SU-DHL-6 (cell line): ENCODE measurements around the gene MEX3A.

Source experiments
- H2AFZ ChIP-seq: fragments of 200-600 bp; sonication (generic); 2 replicates; pipeline ENCODE4 v1.6.1; 2014; ENCODE audit warnings: low read depth, mild to moderate bottlenecking, moderate library complexity, mixed read lengths, antibody characterized with exemption, low read length; ENCODE audit not compliant: severe bottlenecking
- H3F3A ChIP-seq: fragments of 200-600 bp; shearing (Covaris generic); 2 replicates; pipeline ENCODE4 v1.6.0; 2016; ENCODE audit warnings: antibody characterized with exemption, mild to moderate bottlenecking; ENCODE audit not compliant: insufficient read depth
- H3K27ac ChIP-seq: fragments of 200-600 bp; sonication (generic); 2 replicates; pipeline ENCODE4 v1.5.1; 2016; ENCODE audit warnings: low read depth, mild to moderate bottlenecking, low read length, moderate library complexity, mixed read lengths
- H3K27me3 ChIP-seq: fragments of 200-600 bp; sonication (generic), shearing (Covaris generic); 2 replicates; pipeline ENCODE4 v1.6.0; 2014; ENCODE audit warnings: mild to moderate bottlenecking, low read length
- H3K36me3 ChIP-seq: fragments of 200-600 bp; sonication (generic); 2 replicates; pipeline ENCODE4 v1.6.1; 2014; ENCODE audit warnings: mild to moderate bottlenecking, low read length, mixed read lengths
- H3K4me2 ChIP-seq: fragments of 300-600, 200-600 bp; shearing (Covaris generic), sonication (generic); 2 replicates; pipeline ENCODE4 v1.6.0; 2014; ENCODE audit warnings: low read length, low read depth, mild to moderate bottlenecking; ENCODE audit not compliant: poor library complexity, severe bottlenecking
- H3K4me3 ChIP-seq: fragments of 200-600 bp; sonication (generic); 2 replicates; pipeline ENCODE4 v1.5.1; 2014; ENCODE audit warnings: antibody characterized with exemption, low read length, mild to moderate bottlenecking, mixed read lengths; ENCODE audit not compliant: insufficient read depth, poor library complexity, severe bottlenecking
- H3K79me2 ChIP-seq: fragments of 200-600 bp; sonication (generic); 2 replicates; pipeline ENCODE4 v1.6.1; 2014; ENCODE audit warnings: mild to moderate bottlenecking, low read length, moderate library complexity; ENCODE audit not compliant: insufficient read depth
- H3K9ac ChIP-seq: fragments of 200-600 bp; sonication (generic); 2 replicates; pipeline ENCODE4 v1.7.0; 2014; ENCODE audit warnings: mild to moderate bottlenecking, low read length
- H3K9me2 ChIP-seq: fragments of 200-600 bp; sonication (generic); replicated peaks from 2 replicates; pipeline ENCODE4 v1.6.1; 2014; ENCODE audit warnings: low read length; ENCODE audit not compliant: insufficient read depth
- H3K9me3 ChIP-seq: fragments of 200-600 bp; sonication (generic); 2 replicates; pipeline ENCODE4 v1.6.1; 2014; ENCODE audit warnings: low read length, mixed read lengths; ENCODE audit not compliant: insufficient read depth
- H4K20me1 ChIP-seq: fragments of 200-600 bp; sonication (generic); 2 replicates; pipeline ENCODE4 v1.6.1; 2014; ENCODE audit warnings: low read depth, mild to moderate bottlenecking, antibody characterized with exemption, low read length, moderate library complexity, mixed read lengths
- EZH2phosphoT487 ChIP-seq: fragments of 200-600 bp; sonication (generic), shearing (Covaris generic); conservative IDR thresholded peaks from 2 replicates; pipeline ENCODE4 v1.6.1; 2018; ENCODE audit warnings: mild to moderate bottlenecking, antibody characterized with exemption, low read length, moderate library complexity, mixed read lengths
- TF ChIP-seq, protein P1 (sequence below): fragments of 200-600 bp; sonication (generic); IDR thresholded peaks from one replicate; pipeline ENCODE4 v1.5.1; 2017; ENCODE audit warnings: antibody characterized with exemption, mild to moderate bottlenecking, low read length, moderate library complexity; ENCODE audit not compliant: insufficient read depth, poor library complexity, severe bottlenecking

The MEX3A gene

DNA sequence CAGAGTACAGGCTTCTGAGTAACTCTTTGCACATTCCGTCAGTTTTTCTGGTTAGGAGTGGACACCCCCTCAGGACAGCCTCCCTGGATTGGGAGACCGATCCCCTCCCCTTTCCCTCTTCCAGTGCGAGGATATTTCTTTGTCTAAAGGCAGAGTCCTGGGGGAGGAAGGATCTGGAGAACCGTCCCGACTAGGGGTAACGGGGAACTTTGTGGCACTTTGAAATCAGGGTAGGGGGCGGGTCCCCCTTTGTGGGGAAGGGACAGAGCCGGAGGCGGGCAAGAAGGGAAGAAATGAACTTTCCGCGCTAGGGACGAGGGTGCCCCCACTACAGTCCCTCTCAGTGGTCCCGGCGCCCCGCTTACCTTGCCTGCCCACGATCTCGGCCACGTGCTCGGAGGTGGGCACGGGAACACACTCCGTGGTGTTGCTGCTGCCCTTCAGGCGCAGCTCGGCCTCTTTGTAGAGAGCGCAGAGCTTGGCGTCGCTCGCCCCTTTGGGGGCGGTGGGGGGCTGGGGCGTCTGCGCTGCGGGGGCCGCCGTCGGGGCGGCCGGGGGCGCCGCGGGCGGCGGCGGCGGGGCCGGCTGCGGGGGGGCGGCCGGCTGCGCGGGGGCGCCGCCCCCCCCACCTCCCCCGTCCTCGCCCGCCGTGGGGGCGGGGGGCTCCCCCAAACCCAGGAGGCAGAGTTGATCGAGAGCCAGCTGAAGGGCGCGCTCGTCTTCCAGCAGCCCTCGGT, 917 bp downstream of the MEX3A start:
- Histone ChIP-seq H2AFZ (no peak overlapping the region), H3F3A (no peaks in the 10 kb centered on the region)

DNA sequence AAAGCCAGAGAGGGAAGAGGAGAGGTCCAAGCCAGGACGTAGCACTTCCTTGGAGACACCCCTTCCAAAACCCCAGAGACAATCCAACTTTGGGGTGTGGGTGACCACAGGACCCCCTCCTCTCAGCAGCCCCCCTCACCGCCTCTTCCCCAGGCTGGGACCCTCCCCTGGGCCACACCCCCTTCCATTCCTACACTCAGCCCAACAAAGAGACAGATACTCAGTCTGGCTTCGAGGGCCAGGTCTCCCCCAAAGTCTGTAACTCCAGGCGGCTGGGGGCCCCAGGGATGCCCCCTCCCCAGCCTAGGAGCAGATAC, 1.4 kb downstream of the MEX3A start:
- Histone ChIP-seq H3K9ac (no peak overlapping the region), H3K4me3 (no peak overlapping the region), H3K9me2 (no peaks in the 10 kb centered on the region), H3K9me3 (no peaks in the 10 kb centered on the region), H3K36me3 (no peaks in the 10 kb centered on the region), H3K79me2 (no peaks in the 10 kb centered on the region), H3K4me2 (no peak overlapping the region), H3K27me3 (no peaks in the 10 kb centered on the region), H3F3A (no peaks in the 10 kb centered on the region), H2AFZ (no peak overlapping the region), H4K20me1 (no peaks in the 10 kb centered on the region), H3K27ac (no peak overlapping the region)
- TF ChIP-seq, protein P1, sequence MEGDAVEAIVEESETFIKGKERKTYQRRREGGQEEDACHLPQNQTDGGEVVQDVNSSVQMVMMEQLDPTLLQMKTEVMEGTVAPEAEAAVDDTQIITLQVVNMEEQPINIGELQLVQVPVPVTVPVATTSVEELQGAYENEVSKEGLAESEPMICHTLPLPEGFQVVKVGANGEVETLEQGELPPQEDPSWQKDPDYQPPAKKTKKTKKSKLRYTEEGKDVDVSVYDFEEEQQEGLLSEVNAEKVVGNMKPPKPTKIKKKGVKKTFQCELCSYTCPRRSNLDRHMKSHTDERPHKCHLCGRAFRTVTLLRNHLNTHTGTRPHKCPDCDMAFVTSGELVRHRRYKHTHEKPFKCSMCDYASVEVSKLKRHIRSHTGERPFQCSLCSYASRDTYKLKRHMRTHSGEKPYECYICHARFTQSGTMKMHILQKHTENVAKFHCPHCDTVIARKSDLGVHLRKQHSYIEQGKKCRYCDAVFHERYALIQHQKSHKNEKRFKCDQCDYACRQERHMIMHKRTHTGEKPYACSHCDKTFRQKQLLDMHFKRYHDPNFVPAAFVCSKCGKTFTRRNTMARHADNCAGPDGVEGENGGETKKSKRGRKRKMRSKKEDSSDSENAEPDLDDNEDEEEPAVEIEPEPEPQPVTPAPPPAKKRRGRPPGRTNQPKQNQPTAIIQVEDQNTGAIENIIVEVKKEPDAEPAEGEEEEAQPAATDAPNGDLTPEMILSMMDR, result no peak
- TF ChIP-seq EZH2phosphoT487, result no peak

More for the DNA sequence above, 917 bp downstream of the MEX3A start:
- no peaks in the 10 kb centered on the region for H3K9me3 ChIP-seq
- no peaks in the 10 kb centered on the region for H3K36me3 ChIP-seq
- no peaks in the 10 kb centered on the region for H3K79me2 ChIP-seq
- H3K27me3 ChIP-seq, result no peaks in the 10 kb centered on the region
- TF ChIP-seq EZH2phosphoT487, result no peak
- TF ChIP-seq, protein P1, result no peak
- no peaks in the 10 kb centered on the region for H3K9me2 ChIP-seq
- no peak overlapping the region for H3K27ac ChIP-seq
- no peak overlapping the region for H3K4me2 ChIP-seq
- H3K9ac ChIP-seq, result no peak overlapping the region
- H4K20me1 ChIP-seq, result no peaks in the 10 kb centered on the region
- H3K4me3 ChIP-seq, result no peak overlapping the region

DNA sequence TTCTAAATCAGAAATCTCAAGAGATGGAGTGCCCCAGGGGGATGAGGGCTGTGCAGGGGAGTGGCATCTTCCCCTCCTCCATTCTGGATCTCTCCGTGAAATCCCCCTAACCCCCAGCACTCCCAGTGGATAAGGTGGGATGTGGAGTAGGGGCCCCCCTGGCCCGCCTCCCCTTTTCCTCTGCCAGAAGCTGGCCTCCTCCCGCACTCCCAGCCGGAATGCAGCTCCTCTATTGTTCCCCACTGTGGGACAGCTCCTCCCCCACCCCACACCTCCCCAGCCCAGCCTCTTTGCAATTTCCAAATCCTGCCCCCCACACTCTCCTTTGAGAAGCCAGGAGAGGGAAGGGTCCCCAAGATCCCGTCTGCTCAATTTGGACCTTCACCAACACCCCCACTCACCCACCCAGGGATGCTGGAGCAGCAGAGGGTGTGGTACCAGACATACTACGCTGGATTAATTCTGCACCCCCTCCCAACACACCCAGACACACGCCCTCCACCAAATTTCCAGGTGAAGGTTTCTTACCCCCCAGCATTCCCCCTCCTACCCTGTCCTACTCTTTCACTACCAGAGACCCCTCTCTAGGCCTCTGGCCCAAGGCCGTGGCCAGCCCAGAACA, 1.9 kb downstream of the MEX3A start:
- Histone ChIP-seq H3K4me3 (no peak overlapping the region), H3F3A (no peaks in the 10 kb centered on the region), H3K27ac (no peak overlapping the region), H2AFZ (no peak overlapping the region), H3K9ac (no peak overlapping the region), H4K20me1 (no peaks in the 10 kb centered on the region), H3K9me2 (no peaks in the 10 kb centered on the region), H3K9me3 (no peaks in the 10 kb centered on the region), H3K27me3 (no peaks in the 10 kb centered on the region), H3K4me2 (no peak overlapping the region), H3K36me3 (no peaks in the 10 kb centered on the region), H3K79me2 (no peaks in the 10 kb centered on the region)
- TF ChIP-seq EZH2phosphoT487, result no peak
- TF ChIP-seq, protein P1, result no peak
